IMR-90 (cell line): ENCODE results near the gene LDLRAD4. TPM values are rescaled to one million over a fixed set of nuclear protein-coding genes. Genes with fewer than 3 reads are reported as not detected.

ENCODE experiments used
- ATAC-seq: fragments of 200-7000 bp; cut with Tn5 transposase; 2 replicates; pipeline ENCODE4 v1.9.1; 2020; ENCODE audit warnings: low read depth, mild to moderate bottlenecking, moderate library complexity
- BruUV-seq: library from RNA; stranded (reverse); fragments of 400-500 nt; replicated peaks from 2 replicates; lab custom pipeline; 2021; lab: Mats Ljungman, UMichigan
- CTCF ChIA-PET: fragments of 300-600 bp; formaldehyde crosslinking; extraction: SDS; loops from one replicate; lab custom pipeline; 2021; ENCODE audit warnings: antibody characterized with exemption; lab: Yijun Ruan, JAX
- POLR2A ChIA-PET: fragments of 300-600 bp; sonication (Branson Sonifier 250); formaldehyde crosslinking; loops from one replicate; lab custom pipeline; 2022; ENCODE audit warnings: antibody characterized with exemption; ENCODE audit not compliant: unreplicated experiment; lab: Charles Lee
- DNase-seq: peaks from one replicate; pipeline ENCODE4 v3.0.0; 2013
- H2AFZ ChIP-seq: replicated peaks from 2 replicates; pipeline ENCODE3; 2013; ENCODE audit warnings: low read length, mild to moderate bottlenecking; ENCODE audit not compliant: poor library complexity
- H2AK5ac ChIP-seq: 2 replicates; pipeline ENCODE4 v1.6.1; 2013; ENCODE audit warnings: low read depth, low read length, inconsistent platforms
- H2AK9ac ChIP-seq: replicated peaks from 2 replicates; pipeline ENCODE3; 2013; ENCODE audit warnings: mild to moderate bottlenecking, low read depth, low read length, moderate library complexity; ENCODE audit not compliant: poor library complexity
- H2BK120ac ChIP-seq: 2 replicates; pipeline ENCODE4 v1.6.1; 2013; ENCODE audit warnings: low read depth, low read length, inconsistent platforms
- H2BK15ac ChIP-seq: 3 replicates; pipeline ENCODE4 v1.6.1; 2013; ENCODE audit warnings: low read depth, low read length, inconsistent platforms
- H2BK20ac ChIP-seq: 2 replicates; pipeline ENCODE4 v1.6.1; 2013; ENCODE audit warnings: low read depth, mild to moderate bottlenecking, inconsistent platforms, low read length, moderate library complexity
- H2BK5ac ChIP-seq: 2 replicates; pipeline ENCODE4 v1.6.1; 2013; ENCODE audit warnings: mild to moderate bottlenecking, low read depth, low read length, inconsistent platforms; ENCODE audit not compliant: poor library complexity, severe bottlenecking
- H3K14ac ChIP-seq: replicated peaks from 2 replicates; pipeline ENCODE4 v1.6.1; 2013; ENCODE audit warnings: low read depth, low read length, inconsistent platforms
- H3K18ac ChIP-seq: 2 replicates; pipeline ENCODE4 v1.6.1; 2013; ENCODE audit warnings: low read depth, low read length, control low read depth
- H3K23ac ChIP-seq: 2 replicates; pipeline ENCODE4 v1.6.1; 2013; ENCODE audit warnings: low read depth, low read length, inconsistent platforms
- H3K27ac ChIP-seq: 2 replicates; pipeline ENCODE4 v1.5.1; 2013; ENCODE audit warnings: mild to moderate bottlenecking, control low read depth, low read length; ENCODE audit not compliant: insufficient read depth
- H3K27me3 ChIP-seq: 2 replicates; pipeline ENCODE4 v1.6.1; 2013; ENCODE audit warnings: low read length; ENCODE audit not compliant: control insufficient read depth, insufficient read depth
- H3K36me3 ChIP-seq: 2 replicates; pipeline ENCODE4 v1.6.1; 2013; ENCODE audit warnings: low read length, mixed read lengths; ENCODE audit not compliant: control insufficient read depth, insufficient read depth
- H3K4ac ChIP-seq: 2 replicates; pipeline ENCODE4 v1.6.1; 2013; ENCODE audit warnings: low read depth, low read length, inconsistent platforms
- H3K4me1 ChIP-seq: 2 replicates; pipeline ENCODE4 v1.6.1; 2013; ENCODE audit warnings: low read length, mixed read lengths; ENCODE audit not compliant: control insufficient read depth, insufficient read depth
- H3K4me2 ChIP-seq: 2 replicates; pipeline ENCODE4 v1.6.1; 2013; ENCODE audit warnings: low read depth, mild to moderate bottlenecking, control low read depth, low read length, moderate library complexity
- H3K4me3 ChIP-seq: 2 replicates; pipeline ENCODE4 v1.5.1; 2013; ENCODE audit warnings: low read depth, mild to moderate bottlenecking, control low read depth, low read length, moderate library complexity; ENCODE audit not compliant: insufficient read depth
- H3K56ac ChIP-seq: 2 replicates; pipeline ENCODE4 v1.6.1; 2013; ENCODE audit warnings: low read length, inconsistent platforms; ENCODE audit not compliant: insufficient read depth; ENCODE audit errors: extremely low read depth
- H3K79me1 ChIP-seq, 2 experiments: 2 replicates each; pipeline ENCODE4 v1.6.1; 2013; ENCODE audit warnings: low read length in 2 of 2, inconsistent platforms in 1 of 2, low read depth in 1 of 2
- H3K9ac ChIP-seq: 2 replicates; pipeline ENCODE4 v1.6.1; 2013; ENCODE audit warnings: low read depth, low read length, control low read depth
- H3K9me1 ChIP-seq: 2 replicates; pipeline ENCODE4 v1.6.1; 2013; ENCODE audit warnings: low read length, inconsistent platforms; ENCODE audit not compliant: insufficient read depth
- H3K9me3 ChIP-seq: 2 replicates; pipeline ENCODE4 v1.6.1; 2013; ENCODE audit warnings: low read length; ENCODE audit not compliant: control insufficient read depth, insufficient read depth
- H4K20me1 ChIP-seq: 2 replicates; pipeline ENCODE4 v1.6.1; 2013; ENCODE audit warnings: low read length, inconsistent platforms; ENCODE audit not compliant: insufficient read depth
- H4K5ac ChIP-seq: 2 replicates; pipeline ENCODE4 v1.6.1; 2013; ENCODE audit warnings: mild to moderate bottlenecking, low read depth, low read length, control low read depth
- H4K8ac ChIP-seq, 2 experiments: 2 replicates each; pipeline ENCODE4 v1.6.1; 2013; ENCODE audit warnings: low read depth in 2 of 2, low read length in 2 of 2, control low read depth in 1 of 2, inconsistent platforms in 1 of 2
- H4K91ac ChIP-seq: 2 replicates; pipeline ENCODE4 v1.6.1; 2013; ENCODE audit warnings: low read depth, low read length, inconsistent platforms; ENCODE audit not compliant: insufficient read depth
- BHLHE40 ChIP-seq: fragments of 150-350 bp; IDR thresholded peaks from 2 replicates; pipeline ENCODE4 v1.6.1; 2016; ENCODE audit warnings: mild to moderate bottlenecking, low read depth, low read length
- CEBPB ChIP-seq: IDR thresholded peaks from 2 replicates; pipeline ENCODE4 v1.6.1; 2012; ENCODE audit warnings: low read depth, low read length, improper control_type of control experiment
- FOS ChIP-seq: fragments of 150-350 bp; IDR thresholded peaks from 2 replicates; pipeline ENCODE4 v1.6.1; 2016; ENCODE audit warnings: low read depth, low read length
- POLR2A ChIP-seq: IDR thresholded peaks from 2 replicates; pipeline ENCODE4 v1.6.1; 2012; ENCODE audit warnings: mild to moderate bottlenecking, low read depth, low read length
- RCOR1 ChIP-seq: IDR thresholded peaks from 2 replicates; pipeline ENCODE4 v1.6.1; 2012; ENCODE audit warnings: mild to moderate bottlenecking, low read length, improper control_type of control experiment; ENCODE audit not compliant: insufficient replicate concordance
- RFX5 ChIP-seq: IDR thresholded peaks from 2 replicates; pipeline ENCODE4 v1.8.0; 2012; ENCODE audit warnings: low read depth, mild to moderate bottlenecking, low read length, moderate library complexity
- WGBS, 2 experiments: methylation state at CpG; one replicate each; pipeline versions ENCODE4 v1.1.5 to v1.1.7; 2013; ENCODE audit warnings: missing lambda C conversion rate in 2 of 2; ENCODE audit not compliant: insufficient read length in 1 of 2; ENCODE audit errors: extremely low coverage in 2 of 2; 5-methylcytosine and 5-hydroxymethylcytosine counted together
- dilution Hi-C: fragments of 300-500 bp; cut with HindIII; formaldehyde crosslinking; loops from one replicate; pipeline ENCODE4 v1.14.3; 2018; ENCODE audit warnings: low sequenced_read_pairs; ENCODE audit not compliant: unreplicated experiment
- in situ Hi-C: fragments of 300-500 bp; cut with MboI; formaldehyde crosslinking; loops from 3 replicates; pipeline ENCODE4 v1.14.3; 2019; ENCODE audit warnings: low sequenced_read_pairs, inconsistent platforms, mixed read lengths
- intact Hi-C: fragments of 100-400 bp; cut with micrococcal nuclease; formaldehyde crosslinking; loops from 2 replicates; pipeline ENCODE4 v1.10.0; 2022
- polyA plus RNA-seq, 3 experiments: library from polyadenylated mRNA; depleted of rRNA; stranded (reverse); fragments of >200 nt; gene quantifications; 2 replicates each; pipeline ENCODE4 v1.2.3, GENCODE V29; 2012; ENCODE audit warnings: low replicate concordance in 1 of 3
- total RNA-seq: library from RNA; depleted of rRNA; stranded (reverse); fragments of >200 nt; gene quantifications from 2 replicates; pipeline ENCODE4 v1.2.3, GENCODE V29; 2012

LDLRAD4 gene
- total and polyA plus RNA-seq, 2 of the 4 experiments (the other 2 are of a cell fraction): not detected

DNA sequence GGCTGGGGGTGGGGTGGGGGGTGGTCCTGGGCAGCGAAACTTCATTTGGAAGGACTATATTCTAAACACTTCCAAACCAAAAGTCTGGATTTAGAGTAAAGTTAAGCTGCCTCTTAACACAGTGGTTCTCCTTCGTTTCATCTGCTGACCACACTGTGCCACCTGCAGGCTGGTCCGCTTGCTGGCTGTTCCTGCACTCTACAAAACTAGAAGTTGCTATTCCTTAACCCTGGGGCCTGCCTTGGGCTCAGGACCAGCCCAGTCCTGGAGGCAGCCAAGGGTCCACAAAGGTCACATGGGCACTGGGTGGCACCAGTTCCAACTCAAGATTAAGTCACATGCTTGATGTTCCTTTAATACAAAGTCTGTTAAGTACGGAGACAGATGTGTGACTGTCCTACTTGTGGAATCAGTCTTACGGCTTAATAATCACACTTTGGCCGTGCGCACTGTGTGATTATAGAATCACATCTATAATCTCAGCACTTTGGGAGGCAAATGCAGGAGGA, 312.4 kb downstream of the LDLRAD4 start (continued):
- TF ChIP-seq RCOR1: no peak
- TF ChIP-seq POLR2A: no peak
- TF ChIP-seq FOS: no peak
- TF ChIP-seq CEBPB: no peak
- TF ChIP-seq BHLHE40: no peak

- Histone ChIP-seq H3K56ac (no peak overlapping the region), H4K5ac (no peak overlapping the region), H3K4me2 (no peak overlapping the region), H4K8ac (no peak overlapping the region), H2AK9ac (no peak overlapping the region), H3K9me1 (no peaks in the 10 kb centered on the region), H3K27me3 (peaks cover 5% of the 10 kb centered on the region; the same call in 1 of the 2 replicates), H2BK20ac (no peak overlapping the region), H3K9ac (no peak overlapping the region), H3K4me1 (no peaks in the 10 kb centered on the region), H3K23ac (no peak overlapping the region), H4K91ac (no peak overlapping the region), H3K14ac (no peak overlapping the region), H2AFZ (no peak overlapping the region), H3K36me3 (no peaks in the 10 kb centered on the region), H4K20me1 (no peaks in the 10 kb centered on the region), H3K4me3 (no peak overlapping the region), H3K27ac (no peak overlapping the region), H2BK5ac (no peak overlapping the region), H3K4ac (no peak overlapping the region), H2BK120ac (no peak overlapping the region), H3K79me1 (no peaks in the 10 kb centered on the region), H2BK15ac (no peak overlapping the region), H3K9me3 (no peaks in the 10 kb centered on the region), H2AK5ac (no peak overlapping the region), H3K18ac (no peak overlapping the region)
- no peak for ATAC-seq
- ChIA-PET POLR2A (no interaction called here), CTCF (no interaction called here)
- dilution Hi-C loops (no loop called here), intact Hi-C loops (loop anchor here (1.0 to 10.0 kb wide), 2 partner anchors 316 to 527 kb away; no protein-coding TSS in a partner anchor), in situ Hi-C loops (no loop called here)
- no peak for DNase-seq
- WGBS, 2 experiments: no CpG with 5 or more reads among the region's 17 CpGs
- TF ChIP-seq RFX5: no peak
- no TSS peak for BruUV-seq
Observed at GRCh38 chr18:13531681-13532325, 313.2 kb downstream of the LDLRAD4 start.
